Fibroblast of skin of right biceps (primary cell): ENCODE measurements around the gene EHBP1.
A peak's percentile ranks its signal among the peaks of the same experiment; 100 is the strongest.

Experiments
- DNase-seq: peaks from one replicate; pipeline ENCODE4 v3.0.0-alpha.2; 2013

Gene EHBP1

GRCh38 chr2:62895632-62896009, 190.1 kb downstream of the EHBP1 start:
- DNase-seq = no peak

- DNase-seq = no peak
Observed at GRCh38 chr2:62897187-62897827, 191.8 kb downstream of the EHBP1 start.

GRCh38 chr2:62904344-62904743, 198.8 kb downstream of the EHBP1 start:
- no peak for DNase-seq

- DNase-seq = no peak
Observed at GRCh38 chr2:62908145-62908544, 202.6 kb downstream of the EHBP1 start.

- DNase-seq = no peak
Observed at GRCh38 chr2:62913311-62913710, 207.8 kb downstream of the EHBP1 start.

GRCh38 chr2:62919041-62919440, 213.5 kb downstream of the EHBP1 start:
- no peak for DNase-seq

GRCh38 chr2:62920070-62920469, 214.6 kb downstream of the EHBP1 start:
- DNase-seq = peak; percentile 48

- DNase-seq = no peak
Observed at GRCh38 chr2:62923242-62923641, 217.7 kb downstream of the EHBP1 start.

GRCh38 chr2:62923881-62924280, 218.4 kb downstream of the EHBP1 start:
- no peak for DNase-seq

- DNase-seq = no peak
Observed at GRCh38 chr2:62928015-62928414, 222.5 kb downstream of the EHBP1 start.

GRCh38 chr2:62931536-62931935, 226.0 kb downstream of the EHBP1 start:
- DNase-seq = peak; percentile 15

- no peak for DNase-seq
Observed at GRCh38 chr2:62933398-62933917, 227.9 kb downstream of the EHBP1 start.

GRCh38 chr2:62934517-62934916, 229.0 kb downstream of the EHBP1 start:
- peak; percentile 46 for DNase-seq

GRCh38 chr2:62938126-62938525, 232.6 kb downstream of the EHBP1 start:
- DNase-seq = peak; percentile 59

- peak; percentile 87 for DNase-seq
Observed at GRCh38 chr2:62939735-62940491, 234.4 kb downstream of the EHBP1 start.

- DNase-seq = no peak
Observed at GRCh38 chr2:62940697-62941096, 235.2 kb downstream of the EHBP1 start.

- DNase-seq = no peak
Observed at GRCh38 chr2:62941413-62941812, 235.9 kb downstream of the EHBP1 start.

GRCh38 chr2:62944362-62944761, 238.8 kb downstream of the EHBP1 start:
- DNase-seq = no peak

GRCh38 chr2:62947403-62947802, 241.9 kb downstream of the EHBP1 start:
- no peak for DNase-seq

- no peak for DNase-seq
Observed at GRCh38 chr2:62956651-62957050, 251.1 kb downstream of the EHBP1 start.

- no peak for DNase-seq
Observed at GRCh38 chr2:62958206-62958605, 252.7 kb downstream of the EHBP1 start.

GRCh38 chr2:62964050-62964449, 258.5 kb downstream of the EHBP1 start:
- DNase-seq = no peak

- DNase-seq = no peak
Observed at GRCh38 chr2:62964671-62965070, 259.2 kb downstream of the EHBP1 start.

GRCh38 chr2:62966991-62967390, 261.5 kb downstream of the EHBP1 start:
- no peak for DNase-seq
